Smooth muscle cell (in vitro differentiated cells): ENCODE results near the gene CPT1A. TPM values are rescaled to one million over a fixed set of nuclear protein-coding genes. Genes with fewer than 3 reads are reported as not detected.

Experiments used
- DNase-seq: peaks from one replicate; lab custom pipeline; 2025; ENCODE audit not compliant: unreplicated experiment; lab: John Stamatoyannopoulos, UW
- H2AFZ ChIP-seq: fragments of 200-600 bp; sonication (generic); 2 replicates; pipeline ENCODE4 v1.6.0; 2016; ENCODE audit warnings: antibody characterized with exemption, low read depth, mild to moderate bottlenecking
- H3F3A ChIP-seq: fragments of 200-600 bp; sonication (generic); 2 replicates; pipeline ENCODE4 v1.6.0; 2017; ENCODE audit warnings: antibody characterized with exemption, low read depth
- H3K27ac ChIP-seq: fragments of 200-600 bp; sonication (generic); 2 replicates; pipeline ENCODE4 v1.5.1; 2016; ENCODE audit warnings: low read depth, mild to moderate bottlenecking
- H3K27me3 ChIP-seq: fragments of 200-600 bp; sonication (generic); 2 replicates; pipeline ENCODE4 v1.6.1; 2016; ENCODE audit warnings: low read depth, mild to moderate bottlenecking
- H3K36me3 ChIP-seq: fragments of 200-600 bp; sonication (generic); 2 replicates; pipeline ENCODE4 v1.5.1; 2016; ENCODE audit warnings: low read depth
- H3K4me1 ChIP-seq: fragments of 200-600 bp; sonication (generic); 2 replicates; pipeline ENCODE4 v1.5.1; 2016; ENCODE audit warnings: low read depth
- H3K4me2 ChIP-seq: fragments of 200-600 bp; sonication (generic); 2 replicates; pipeline ENCODE4 v1.6.0; 2016; ENCODE audit warnings: mild to moderate bottlenecking
- H3K4me3 ChIP-seq: fragments of 200-600 bp; sonication (generic); 2 replicates; pipeline ENCODE4 v1.5.1; 2016; ENCODE audit warnings: mild to moderate bottlenecking
- H3K79me2 ChIP-seq: fragments of 200-600 bp; sonication (generic); 2 replicates; pipeline ENCODE4 v1.6.0; 2016; ENCODE audit warnings: low read depth, mild to moderate bottlenecking
- H3K9ac ChIP-seq: fragments of 200-600 bp; sonication (generic); 2 replicates; pipeline ENCODE4 v1.6.0; 2016; ENCODE audit warnings: low read depth
- H3K9me3 ChIP-seq: fragments of 200-600 bp; sonication (generic); replicated peaks from 2 replicates; pipeline ENCODE4 v1.5.1; 2016; ENCODE audit warnings: low read depth
- H4K20me1 ChIP-seq: fragments of 200-600 bp; sonication (generic); 2 replicates; pipeline ENCODE4 v1.6.0; 2016; ENCODE audit warnings: low read depth
- CTCF ChIP-seq: fragments of 200-600 bp; sonication (generic); IDR thresholded peaks from 2 replicates; pipeline ENCODE4 v1.5.1; 2017; ENCODE audit warnings: borderline replicate concordance, mild to moderate bottlenecking, antibody characterized with exemption; ENCODE audit not compliant: insufficient read depth, poor library complexity, severe bottlenecking
- WGBS: methylation state at CpG from one replicate; pipeline ENCODE4 v1.1.7; 2016; ENCODE audit warnings: low lambda C conversion rate; 5-methylcytosine and 5-hydroxymethylcytosine counted together
- polyA plus RNA-seq: library from polyadenylated mRNA; unstranded; fragments of >200 nt; fragmentation: Nextera tagmentation; extraction: Ambion mirVana; gene quantifications from 2 replicates; pipeline ENCODE4 v1.2.1, GENCODE V29; 2016
- total RNA-seq: library from RNA; depleted of rRNA; stranded (reverse); fragments of >200 nt; gene quantifications from 2 replicates; pipeline ENCODE4 v1.2.3, GENCODE V29; 2014

Gene CPT1A
- total and polyA plus RNA-seq, 2 experiments from 2014 or later: 0.24 to 1.9 TPM

- Histone ChIP-seq H2AFZ (no peak overlapping the region), H3F3A (no peaks in the 10 kb centered on the region), H3K9ac (no peak overlapping the region), H3K27ac (no peak overlapping the region), H4K20me1 (no peaks in the 10 kb centered on the region), H3K36me3 (no peaks in the 10 kb centered on the region), H3K4me2 (no peak overlapping the region), H3K4me1 (no peaks in the 10 kb centered on the region), H3K4me3 (no peak overlapping the region), H3K9me3 (no peaks in the 10 kb centered on the region), H3K27me3 (no peaks in the 10 kb centered on the region), H3K79me2 (no peaks in the 10 kb centered on the region)
- 94% methylated on average over 16 of the region's 16 CpGs for WGBS
- no peak for DNase-seq
- no peak for TF ChIP-seq CTCF
Observed at GRCh38 chr11:68783216-68783821, 58.4 kb downstream of the CPT1A start.

GRCh38 chr11:68782711-68783110, 59.0 kb downstream of the CPT1A start:
- H3K4me3 ChIP-seq: no peak overlapping the region
- H3K36me3 ChIP-seq: no peaks in the 10 kb centered on the region
- DNase-seq: no peak
- 96% methylated on average over 17 of the region's 26 CpGs for WGBS
- H3F3A ChIP-seq: no peaks in the 10 kb centered on the region
- no peaks in the 10 kb centered on the region for H3K4me1 ChIP-seq
- H4K20me1 ChIP-seq: no peaks in the 10 kb centered on the region
- H2AFZ ChIP-seq: no peak overlapping the region
- no peak overlapping the region for H3K9ac ChIP-seq
- no peaks in the 10 kb centered on the region for H3K27me3 ChIP-seq
- H3K4me2 ChIP-seq: no peak overlapping the region
- H3K9me3 ChIP-seq: no peaks in the 10 kb centered on the region
- no peaks in the 10 kb centered on the region for H3K79me2 ChIP-seq
- no peak overlapping the region for H3K27ac ChIP-seq
- TF ChIP-seq CTCF: no peak

- H3K27me3 ChIP-seq: no peaks in the 10 kb centered on the region
- H3K4me2 ChIP-seq: no peak overlapping the region
- no peaks in the 10 kb centered on the region for H3K4me1 ChIP-seq
- no peaks in the 10 kb centered on the region for H3K79me2 ChIP-seq
- H3K9me3 ChIP-seq: no peaks in the 10 kb centered on the region
- no peaks in the 10 kb centered on the region for H3F3A ChIP-seq
- H4K20me1 ChIP-seq: no peaks in the 10 kb centered on the region
- H3K36me3 ChIP-seq: no peaks in the 10 kb centered on the region
- H3K9ac ChIP-seq: no peak overlapping the region
- no peak overlapping the region for H2AFZ ChIP-seq
- 77% methylated on average over 4 of the region's 4 CpGs for WGBS
- no peak for TF ChIP-seq CTCF
- H3K27ac ChIP-seq: no peak overlapping the region
- no peak for DNase-seq
- no peak overlapping the region for H3K4me3 ChIP-seq
Observed at GRCh38 chr11:68780829-68781228, 60.9 kb downstream of the CPT1A start.

GRCh38 chr11:68778205-68778604, 63.5 kb downstream of the CPT1A start:
- Histone ChIP-seq H3K79me2 (no peaks in the 10 kb centered on the region), H3K27me3 (no peaks in the 10 kb centered on the region), H3K9ac (no peak overlapping the region), H3K4me3 (no peak overlapping the region), H3K9me3 (no peaks in the 10 kb centered on the region), H3K27ac (no peak overlapping the region), H3F3A (no peaks in the 10 kb centered on the region), H4K20me1 (no peaks in the 10 kb centered on the region), H3K36me3 (no peaks in the 10 kb centered on the region), H2AFZ (no peak overlapping the region), H3K4me2 (no peak overlapping the region), H3K4me1 (no peaks in the 10 kb centered on the region)
- 92% methylated on average over 7 of the region's 7 CpGs for WGBS
- TF ChIP-seq CTCF: no peak
- no peak for DNase-seq
